C4-2B (cell line): Measurements from ENCODE around the gene MUC13.

Experiments
- ZFX ChIP-seq: fragments of 450-650 bp; IDR thresholded peaks from 2 replicates; pipeline ENCODE4 v1.6.1; 2017
- TF ChIP-seq, protein P1 (sequence below): fragments of 450-650 bp; conservative IDR thresholded peaks from 2 replicates; pipeline ENCODE4 v1.5.1; 2017; ENCODE audit warnings: mild to moderate bottlenecking

DNA sequence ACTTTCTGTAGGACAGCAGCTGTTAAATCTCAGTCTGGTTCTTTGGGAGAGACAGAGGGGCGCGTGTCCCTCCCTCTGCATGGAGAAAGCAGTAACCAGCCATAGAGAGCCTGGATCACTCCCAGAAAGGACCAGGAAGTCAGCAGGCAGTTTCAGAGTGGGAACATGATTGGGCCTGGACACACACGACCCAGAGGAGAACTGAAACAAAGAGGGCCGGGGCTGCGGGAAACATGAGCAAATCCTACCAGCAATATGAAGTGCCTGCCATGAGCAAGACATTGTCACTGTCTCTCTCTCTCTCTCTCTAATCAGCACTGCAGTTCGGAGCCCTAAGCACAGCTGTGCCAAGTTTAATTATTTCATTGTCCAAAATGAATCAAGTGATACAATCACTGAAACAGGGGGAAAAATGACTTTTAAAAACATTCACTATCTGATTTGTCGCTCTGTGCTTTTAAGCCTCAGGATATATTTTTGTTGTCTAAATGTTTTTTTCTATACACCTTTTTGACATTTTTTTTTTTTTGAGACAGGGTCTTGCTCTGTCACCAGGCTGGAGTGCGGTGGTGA, 17.6 kb downstream of the MUC13 start:
- TF ChIP-seq, protein P1, sequence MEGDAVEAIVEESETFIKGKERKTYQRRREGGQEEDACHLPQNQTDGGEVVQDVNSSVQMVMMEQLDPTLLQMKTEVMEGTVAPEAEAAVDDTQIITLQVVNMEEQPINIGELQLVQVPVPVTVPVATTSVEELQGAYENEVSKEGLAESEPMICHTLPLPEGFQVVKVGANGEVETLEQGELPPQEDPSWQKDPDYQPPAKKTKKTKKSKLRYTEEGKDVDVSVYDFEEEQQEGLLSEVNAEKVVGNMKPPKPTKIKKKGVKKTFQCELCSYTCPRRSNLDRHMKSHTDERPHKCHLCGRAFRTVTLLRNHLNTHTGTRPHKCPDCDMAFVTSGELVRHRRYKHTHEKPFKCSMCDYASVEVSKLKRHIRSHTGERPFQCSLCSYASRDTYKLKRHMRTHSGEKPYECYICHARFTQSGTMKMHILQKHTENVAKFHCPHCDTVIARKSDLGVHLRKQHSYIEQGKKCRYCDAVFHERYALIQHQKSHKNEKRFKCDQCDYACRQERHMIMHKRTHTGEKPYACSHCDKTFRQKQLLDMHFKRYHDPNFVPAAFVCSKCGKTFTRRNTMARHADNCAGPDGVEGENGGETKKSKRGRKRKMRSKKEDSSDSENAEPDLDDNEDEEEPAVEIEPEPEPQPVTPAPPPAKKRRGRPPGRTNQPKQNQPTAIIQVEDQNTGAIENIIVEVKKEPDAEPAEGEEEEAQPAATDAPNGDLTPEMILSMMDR: no peak
- TF ChIP-seq ZFX: no peak
